Measurements from ENCODE around the gene IGSF23.

Gene IGSF23

GRCh38 chr19:44640518-44640917 is 27.2 kb downstream of the IGSF23 start:
- no peak for DNase-seq (ENCODE audit: low read depth in 1 of 2, low spot score in 1 of 2)

DNA sequence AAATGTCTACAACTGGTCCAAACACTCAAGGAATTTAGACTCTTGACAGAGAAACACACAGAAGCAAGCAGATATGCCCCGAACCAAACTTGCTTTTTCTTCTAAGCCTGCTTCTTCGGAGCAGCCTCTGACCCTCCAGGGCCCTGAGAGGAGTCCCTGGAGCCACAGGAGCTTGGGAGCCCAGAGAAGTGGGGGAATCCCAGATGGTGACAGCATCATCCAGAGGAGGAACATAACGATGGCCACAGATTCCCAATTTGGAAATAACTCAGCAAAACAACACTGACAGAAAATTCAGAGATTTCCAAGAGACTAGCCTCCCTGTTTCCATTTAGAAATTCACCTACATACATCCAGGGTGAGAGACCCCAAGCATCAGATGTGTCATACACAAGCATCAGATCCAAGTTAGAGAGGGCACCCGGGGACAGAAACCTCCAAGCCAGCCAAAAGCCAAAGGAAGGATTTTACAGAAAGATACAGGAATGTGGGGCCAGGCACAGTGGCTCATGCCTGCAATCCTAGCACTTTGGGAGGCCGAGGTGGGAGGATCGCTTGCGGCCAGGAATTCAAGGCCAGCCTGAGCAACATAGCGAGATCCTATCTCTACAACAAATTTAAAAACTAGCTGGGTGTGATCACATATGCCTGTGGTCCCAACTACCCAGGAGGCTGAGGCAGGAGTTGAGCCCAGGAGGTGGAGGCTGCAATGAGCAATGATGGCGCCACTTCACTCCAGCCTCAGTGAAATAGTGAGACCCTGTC is 28.3 kb downstream of the IGSF23 start:
- no peak for DNase-seq (ENCODE audit: low read depth in 1 of 2, low spot score in 1 of 2)

GRCh38 chr19:44642377-44642776 is 29.0 kb downstream of the IGSF23 start:
- DNase-seq (ENCODE audit: low read depth in 1 of 2, low spot score in 1 of 2), result no peak

DNA sequence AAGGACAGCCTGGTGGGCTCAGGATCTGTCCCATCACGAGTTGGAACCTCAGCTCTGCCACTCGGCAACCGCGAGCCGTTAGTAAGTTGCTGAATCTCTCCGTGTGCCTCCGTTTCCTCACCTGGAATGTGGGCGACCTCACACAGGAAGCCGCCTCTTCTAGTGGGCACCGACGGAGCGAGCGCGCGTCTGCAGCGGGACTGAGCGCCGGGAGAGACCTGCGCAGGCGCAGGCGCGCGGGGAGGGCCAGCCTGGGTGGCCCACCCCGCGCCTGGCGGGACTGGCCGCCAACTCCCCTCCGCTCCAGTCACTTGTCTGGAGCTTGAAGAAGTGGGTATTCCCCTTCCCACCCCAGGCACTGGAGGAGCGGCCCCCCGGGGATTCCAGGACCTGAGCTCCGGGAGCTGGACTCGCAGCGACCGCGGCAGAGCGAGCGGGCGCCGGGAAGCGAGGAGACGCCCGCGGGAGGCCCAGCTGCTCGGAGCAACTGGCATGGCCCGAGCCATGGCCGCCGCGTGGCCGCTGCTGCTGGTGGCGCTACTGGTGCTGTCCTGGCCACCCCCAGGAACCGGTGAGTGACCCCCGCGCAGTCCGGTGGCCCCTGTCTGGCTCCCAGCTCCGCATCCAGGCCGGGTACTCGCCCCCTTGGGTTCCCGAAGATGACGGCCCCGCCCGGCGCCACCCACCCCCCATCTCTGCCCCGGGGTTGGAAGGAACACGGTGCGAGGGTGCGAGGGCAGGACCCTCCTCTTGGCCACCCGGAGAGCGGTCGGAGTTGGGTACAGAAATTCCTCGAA is 30.4 kb downstream of the IGSF23 start, which contains the start of gene PVR:
Gene PVR, plus strand, starts transcription at position 306 of the 797 bp plus-strand sequence. Its CDS starts 187 bp downstream, at position 493.
- DNase-seq (ENCODE audit: low read depth in 1 of 2, low spot score in 1 of 2), result peak in 1 of 2 donors; percentile 23

GRCh38 chr19:44644402-44645016 is 31.1 kb downstream of the IGSF23 start:
- no peak for DNase-seq (ENCODE audit: low read depth in 1 of 2, low spot score in 1 of 2)

- DNase-seq (ENCODE audit: low read depth in 1 of 2, low spot score in 1 of 2), result no peak
These were observed 32.2 kb downstream of the IGSF23 start for GRCh38 chr19:44645407-44646048.

- no peak for DNase-seq (ENCODE audit: low read depth in 1 of 2, low spot score in 1 of 2)
These were observed 32.7 kb downstream of the IGSF23 start for GRCh38 chr19:44646049-44646416.

GRCh38 chr19:44647144-44647543 is 33.8 kb downstream of the IGSF23 start:
- DNase-seq (ENCODE audit: low read depth in 1 of 2, low spot score in 1 of 2), result no peak

GRCh38 chr19:44648631-44649251 is 35.4 kb downstream of the IGSF23 start:
- no peak for DNase-seq (ENCODE audit: low read depth in 1 of 2, low spot score in 1 of 2)

- DNase-seq (ENCODE audit: low read depth in 1 of 2, low spot score in 1 of 2), result no peak
These were observed 36.3 kb downstream of the IGSF23 start for GRCh38 chr19:44649578-44650145.

DNA sequence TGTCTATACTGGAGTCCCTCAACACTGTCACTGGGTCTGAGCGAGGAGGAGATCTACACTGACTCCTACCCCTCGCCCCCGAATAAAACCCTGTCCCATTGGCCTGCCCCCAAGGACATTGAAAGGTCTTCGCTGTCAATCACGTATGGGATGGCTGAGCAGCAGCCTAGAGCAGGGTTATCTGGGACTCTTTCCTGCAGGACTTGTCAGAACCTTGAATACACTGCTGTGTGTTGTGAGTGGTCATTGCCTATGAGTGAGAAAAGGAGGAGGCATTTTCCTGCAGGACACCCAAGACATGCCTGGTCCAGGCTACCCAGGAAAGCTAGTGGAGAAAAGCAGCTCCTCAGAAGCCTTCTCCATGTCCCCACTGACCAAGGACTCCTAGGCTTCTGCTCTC is 40.0 kb downstream of the IGSF23 start:
- DNase-seq (ENCODE audit: low read depth in 1 of 2, low spot score in 1 of 2), result no peak

GRCh38 chr19:44653977-44654774 is 40.8 kb downstream of the IGSF23 start:
- peak; percentile 33 to 56 for DNase-seq (ENCODE audit: low read depth in 1 of 2, low spot score in 1 of 2)

GRCh38 chr19:44657211-44657921 is 44.0 kb downstream of the IGSF23 start:
- DNase-seq (ENCODE audit: low read depth in 1 of 2, low spot score in 1 of 2), result peak; percentile 49 to 58

DNA sequence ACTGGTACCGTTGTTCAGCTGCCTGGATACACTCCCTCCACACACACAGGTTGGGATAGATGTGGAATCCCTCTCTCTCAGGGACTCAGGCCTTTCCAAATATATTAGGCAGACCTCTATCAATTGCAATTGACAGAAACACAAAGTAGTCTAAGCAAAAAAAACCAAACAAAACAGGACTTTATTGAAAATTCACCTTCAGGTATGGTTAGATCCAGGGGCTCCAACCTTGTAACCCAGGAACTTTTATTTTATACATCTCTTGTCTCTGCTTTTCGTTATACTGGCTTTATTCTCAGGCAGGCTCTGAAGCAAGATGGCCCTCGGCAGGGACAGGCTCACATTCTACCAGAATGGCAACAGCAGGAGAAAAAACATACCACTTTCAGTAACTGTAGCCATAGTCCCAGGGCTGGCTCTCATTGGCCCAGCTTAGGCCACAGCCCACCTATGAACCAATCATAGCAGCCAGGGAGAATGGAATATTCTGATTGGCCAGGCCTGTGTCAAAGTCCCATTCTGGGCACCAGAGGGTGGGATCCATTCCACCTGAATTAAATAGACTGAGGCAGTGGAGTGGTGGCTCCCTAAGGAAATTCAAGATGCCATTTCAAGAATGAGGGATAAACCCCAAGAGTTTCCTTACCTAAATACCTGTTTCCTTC is 44.8 kb downstream of the IGSF23 start:
- no peak for DNase-seq (ENCODE audit: low read depth in 1 of 2, low spot score in 1 of 2)

DNA sequence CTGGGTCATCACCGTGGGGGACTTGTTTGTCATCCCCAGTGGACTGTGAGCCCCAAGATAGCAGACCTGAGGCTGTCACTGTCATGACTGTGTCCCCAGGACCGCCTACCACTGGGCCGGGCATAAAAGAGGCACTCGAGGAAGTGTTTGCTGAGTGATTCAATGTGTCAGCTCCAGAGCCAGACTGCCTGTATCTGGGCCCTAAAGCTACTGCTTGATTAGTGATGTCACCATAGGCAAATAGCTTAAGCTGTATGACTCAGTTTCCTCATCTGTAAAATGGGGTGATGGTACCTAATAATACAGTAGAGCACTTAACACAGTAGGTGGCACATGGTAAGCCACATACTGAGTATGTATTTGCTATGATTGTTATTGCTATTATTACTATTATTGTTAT is 46.7 kb downstream of the IGSF23 start:
- DNase-seq (ENCODE audit: low read depth in 1 of 2, low spot score in 1 of 2), result no peak

GRCh38 chr19:44661205-44661604 is 47.8 kb downstream of the IGSF23 start:
- DNase-seq (ENCODE audit: low read depth in 1 of 2, low spot score in 1 of 2), result no peak

DNA sequence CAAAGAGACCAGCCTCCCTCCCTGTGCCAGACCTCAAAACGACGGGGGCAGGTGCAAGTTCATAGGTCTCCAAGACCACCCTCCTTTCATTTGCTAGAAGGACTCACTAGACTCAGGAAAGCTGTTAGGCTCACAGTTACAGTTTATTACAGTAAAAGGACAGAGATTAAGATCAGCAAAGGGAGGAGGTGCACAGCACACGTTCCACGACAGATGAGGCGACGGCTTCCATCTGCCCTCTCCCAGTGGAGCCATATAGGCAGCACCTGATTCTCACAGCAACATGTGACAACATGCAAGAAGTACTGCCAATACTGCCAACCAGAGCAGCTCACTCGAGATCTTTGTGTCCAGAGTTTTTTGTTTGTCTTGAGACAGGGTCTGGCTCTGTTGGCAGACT is 48.5 kb downstream of the IGSF23 start:
- no peak for DNase-seq (ENCODE audit: low read depth in 1 of 2, low spot score in 1 of 2)

GRCh38 chr19:44662691-44663385 is 49.5 kb downstream of the IGSF23 start:
- no peak for DNase-seq (ENCODE audit: low read depth in 1 of 2, low spot score in 1 of 2)
